GM23338 (cell line): Measurements from ENCODE around the gene PGAM5. TPM values are rescaled to one million over a fixed set of nuclear protein-coding genes. Genes with fewer than 3 reads are reported as not detected.

Experiments used
- ATAC-seq: fragments of 200-7000 bp; cut with Tn5 transposase; 3 replicates; pipeline ENCODE4 v1.9.1; 2020
- DNase-seq: peaks from one replicate; pipeline ENCODE4 v3.0.0-alpha.2; 2015; ENCODE audit warnings: low spot score
- H2AFZ ChIP-seq: fragments of 200-600 bp; sonication (generic); 2 replicates; pipeline ENCODE4 v1.8.0; 2016; ENCODE audit warnings: antibody characterized with exemption, mild to moderate bottlenecking, moderate library complexity
- H3F3A ChIP-seq: fragments of 200-600 bp; sonication (generic); replicated peaks from 2 replicates; pipeline ENCODE4 v1.8.0; 2017; ENCODE audit warnings: antibody characterized with exemption, mixed run types, low read depth
- H3K27ac ChIP-seq: fragments of 200-600 bp; sonication (generic); 2 replicates; pipeline ENCODE4 v1.6.1; 2016; ENCODE audit warnings: low read depth
- H3K27me3 ChIP-seq: fragments of 200-600 bp; sonication (generic); 2 replicates; pipeline ENCODE4 v1.8.0; 2016; ENCODE audit warnings: mild to moderate bottlenecking, mixed run types, moderate library complexity; ENCODE audit not compliant: insufficient read depth
- H3K36me3 ChIP-seq: fragments of 200-600 bp; sonication (generic); 2 replicates; pipeline ENCODE4 v1.8.0; 2016; ENCODE audit warnings: mild to moderate bottlenecking; ENCODE audit not compliant: insufficient read depth
- H3K4me1 ChIP-seq: fragments of 200-600 bp; sonication (generic); 2 replicates; pipeline ENCODE4 v1.8.0; 2016; ENCODE audit warnings: mild to moderate bottlenecking, moderate library complexity; ENCODE audit not compliant: insufficient read depth
- H3K4me2 ChIP-seq: fragments of 200-600 bp; sonication (generic); 2 replicates; pipeline ENCODE4 v1.7.1; 2017; ENCODE audit warnings: mixed run types
- H3K4me3 ChIP-seq: fragments of 200-600 bp; sonication (generic); 2 replicates; pipeline ENCODE4 v1.6.1; 2016; ENCODE audit warnings: mixed run types
- H3K79me2 ChIP-seq: fragments of 200-600 bp; sonication (generic); replicated peaks from 2 replicates; pipeline ENCODE4 v1.8.0; 2017; ENCODE audit warnings: mild to moderate bottlenecking; ENCODE audit not compliant: insufficient read depth
- H3K9me2 ChIP-seq: fragments of 200-600 bp; sonication (generic); 2 replicates; pipeline ENCODE4 v1.8.0; 2017; ENCODE audit not compliant: insufficient read depth
- H4K20me1 ChIP-seq: fragments of 200-600 bp; sonication (generic); replicated peaks from 2 replicates; pipeline ENCODE4 v1.8.0; 2017; ENCODE audit warnings: mild to moderate bottlenecking; ENCODE audit not compliant: insufficient read depth
- H3K27ac Mint-ChIP-seq: 2 replicates; pipeline ENCODE4 v1.8.0; 2020; ENCODE audit warnings: inconsistent platforms, mild to moderate bottlenecking, moderate library complexity, mixed read lengths
- H3K27me3 Mint-ChIP-seq: 3 replicates; pipeline ENCODE4 v1.8.0; 2022; ENCODE audit warnings: low read depth, mild to moderate bottlenecking, moderate library complexity, mixed read lengths, inconsistent platforms; ENCODE audit not compliant: insufficient read depth, poor library complexity
- H3K36me3 Mint-ChIP-seq: 3 replicates; pipeline ENCODE4 v1.8.0; 2021; ENCODE audit warnings: low read depth, mild to moderate bottlenecking, inconsistent platforms, moderate library complexity, mixed read lengths
- H3K4me1 Mint-ChIP-seq: 3 replicates; pipeline ENCODE4 v1.8.0; 2020; ENCODE audit warnings: mild to moderate bottlenecking, inconsistent platforms, mixed read lengths
- H3K4me3 Mint-ChIP-seq: 3 replicates; pipeline ENCODE4 v1.8.0; 2021; ENCODE audit warnings: moderate library complexity, mild to moderate bottlenecking, inconsistent platforms, mixed read lengths
- H3K9me3 Mint-ChIP-seq: 3 replicates; pipeline ENCODE4 v1.8.0; 2020; ENCODE audit warnings: moderate library complexity, mild to moderate bottlenecking, inconsistent platforms, mixed read lengths
- CREB1 ChIP-seq: fragments of 250-450 bp; sonication (Bioruptor Pico); IDR thresholded peaks from 2 replicates; pipeline ENCODE4 v1.5.0; 2020; ENCODE audit warnings: low read depth, mild to moderate bottlenecking, moderate library complexity
- ZNF462 ChIP-seq: fragments of 250-450 bp; sonication (Bioruptor Pico); IDR thresholded peaks from 2 replicates; pipeline ENCODE4 v1.5.0; 2020; ENCODE audit warnings: mild to moderate bottlenecking, moderate library complexity
- polyA plus RNA-seq: library from polyadenylated mRNA; unstranded; fragments of >200 nt; fragmentation: Nextera tagmentation; extraction: Ambion mirVana; gene quantifications from 2 replicates; pipeline ENCODE4 v1.2.1, GENCODE V29; 2016
- total RNA-seq: library from RNA; depleted of rRNA; stranded (reverse); fragments of >200 nt; shearing (Covaris generic); gene quantifications from 2 replicates; pipeline ENCODE4 v1.2.3, GENCODE V29; 2014

Gene PGAM5
- total and polyA plus RNA-seq, 2 experiments from 2014 or later: 31.1 to 108 TPM

- no peak overlapping the region for H3K4me3 Mint-ChIP-seq
- H3K27ac Mint-ChIP-seq: no peak overlapping the region
Measured at GRCh38 chr12:132662901-132663755, 47.5 kb upstream of the PGAM5 start.

More at GRCh38 chr12:132662901-132663755, 47.5 kb upstream of the PGAM5 start:
- H4K20me1 ChIP-seq: peaks cover 6% of the 10 kb centered on the region
- H3K9me2 ChIP-seq: no peaks in the 10 kb centered on the region
- peaks cover 99% of the 10 kb centered on the region for H3K36me3 Mint-ChIP-seq
- H3K36me3 ChIP-seq: peaks cover 53% of the 10 kb centered on the region
- H2AFZ ChIP-seq: no peak overlapping the region
- no peak overlapping the region for H3K4me2 ChIP-seq
- no peaks in the 10 kb centered on the region for H3K9me3 Mint-ChIP-seq
- ATAC-seq (no peak), DNase-seq (no peak)
- H3K79me2 ChIP-seq: no peaks in the 10 kb centered on the region
- no peaks in the 10 kb centered on the region for H3K4me1 ChIP-seq
- H3K4me3 ChIP-seq: no peak overlapping the region
- 0 out of 2 replicates have a peak, but pooled peaks cover 10% of the 10 kb centered on the region for H3F3A ChIP-seq
- peaks cover 2% of the 10 kb centered on the region for H3K27me3 Mint-ChIP-seq
- TF ChIP-seq ZNF462 (no peak), CREB1 (CRISPR knock-in tag) (no peak)
- no peak overlapping the region for H3K27ac ChIP-seq
- no peaks in the 10 kb centered on the region for H3K27me3 ChIP-seq
- no peaks in the 10 kb centered on the region for H3K4me1 Mint-ChIP-seq
